Calu3 (cell line): ENCODE data around the gene RBM47. TPM values are rescaled to one million over a fixed set of nuclear protein-coding genes. Genes with fewer than 3 reads are reported as not detected.

Experiments used
- BruUV-seq: library from RNA; stranded (reverse); fragments of 400-500 nt; replicated peaks from 2 replicates; lab custom pipeline; 2021; lab: Mats Ljungman, UMichigan
- CTCF ChIA-PET: fragments of 300-600 bp; sonication (Branson Sonifier 250); formaldehyde crosslinking; loops from one replicate; lab custom pipeline; 2022; ENCODE audit warnings: antibody characterized with exemption; lab: Charles Lee
- DNase-seq: peaks from one replicate; pipeline ENCODE4 v3.0.0; 2022
- H3K27ac Mint-ChIP-seq: one replicate; pipeline ENCODE4 v1.8.0; 2022; ENCODE audit warnings: mixed read lengths; ENCODE audit not compliant: unreplicated experiment
- H3K27me3 Mint-ChIP-seq: one replicate; pipeline ENCODE4 v1.8.0; 2022; ENCODE audit warnings: mixed read lengths; ENCODE audit not compliant: unreplicated experiment
- H3K36me3 Mint-ChIP-seq: one replicate; pipeline ENCODE4 v1.8.0; 2022; ENCODE audit warnings: mild to moderate bottlenecking, moderate library complexity, mixed read lengths; ENCODE audit not compliant: insufficient read depth, unreplicated experiment
- H3K4me1 Mint-ChIP-seq: one replicate; pipeline ENCODE4 v1.8.0; 2022; ENCODE audit warnings: mild to moderate bottlenecking, low read depth, mixed read lengths; ENCODE audit not compliant: unreplicated experiment
- H3K4me3 Mint-ChIP-seq: one replicate; pipeline ENCODE4 v1.8.0; 2022; ENCODE audit warnings: mild to moderate bottlenecking, low read depth, moderate library complexity, mixed read lengths; ENCODE audit not compliant: unreplicated experiment
- H3K9me3 Mint-ChIP-seq: one replicate; pipeline ENCODE4 v1.8.0; 2022; ENCODE audit warnings: low read depth, mixed read lengths; ENCODE audit not compliant: unreplicated experiment
- CTCF ChIP-seq: fragments of 200-600 bp; IDR thresholded peaks from one replicate; pipeline ENCODE4 v1.8.0; 2022; ENCODE audit warnings: antibody characterized with exemption; ENCODE audit not compliant: unreplicated experiment
- intact Hi-C: fragments of 100-400 bp; cut with micrococcal nuclease; formaldehyde crosslinking; loops from one replicate; pipeline ENCODE4 v1.10.0; 2022; ENCODE audit not compliant: unreplicated experiment
- total RNA-seq: library from RNA; stranded (reverse); gene quantifications from 2 replicates; pipeline ENCODE4 v1.2.3, GENCODE V29; 2022

RBM47 gene
- total RNA-seq, 1 experiment from 2014 or later: 86.6 TPM

- Mint-ChIP-seq H3K36me3 (peaks cover 32% of the 10 kb centered on the region), H3K4me3 (no peak overlapping the region), H3K27ac (no peak overlapping the region), H3K9me3 (no peaks in the 10 kb centered on the region), H3K27me3 (no peaks in the 10 kb centered on the region), H3K4me1 (peaks cover 36% of the 10 kb centered on the region)
- BruUV-seq: no TSS peak
- TF ChIP-seq CTCF: no peak
- no peak for DNase-seq
- CTCF ChIA-PET: interaction anchor here (0.6 kb wide), 1 partner anchor 610 kb away, joined by 4 read pairs; no protein-coding TSS in a partner anchor
- intact Hi-C loops: no loop called here
Observed at GRCh38 chr4:40419231-40419912, 210.3 kb downstream of the RBM47 start.

- Mint-ChIP-seq H3K36me3 (peaks cover 29% of the 10 kb centered on the region), H3K27me3 (no peaks in the 10 kb centered on the region), H3K4me3 (no peak overlapping the region), H3K27ac (peak overlapping the region; percentile 53), H3K4me1 (peaks cover 33% of the 10 kb centered on the region), H3K9me3 (no peaks in the 10 kb centered on the region)
- CTCF ChIA-PET: interaction anchor here (0.6 to 0.7 kb wide), 2 partner anchors 102 to 610 kb away, joined by 3 to 4 read pairs; no protein-coding TSS in a partner anchor
- DNase-seq: no peak
- no TSS peak for BruUV-seq
- intact Hi-C loops: no loop called here
- no peak for TF ChIP-seq CTCF
Observed at GRCh38 chr4:40418430-40419230, 211.0 kb downstream of the RBM47 start.

- intact Hi-C loops: no loop called here
- DNase-seq: no peak
- BruUV-seq: TSS peak; percentile 21
- TF ChIP-seq CTCF: no peak
- Mint-ChIP-seq H3K27me3 (no peaks in the 10 kb centered on the region), H3K27ac (peak overlapping the region; percentile 53), H3K4me3 (no peak overlapping the region), H3K36me3 (peaks cover 26% of the 10 kb centered on the region), H3K9me3 (no peaks in the 10 kb centered on the region), H3K4me1 (peaks cover 29% of the 10 kb centered on the region)
- CTCF ChIA-PET: no interaction called here
Observed at GRCh38 chr4:40417941-40418340, 211.7 kb downstream of the RBM47 start.

GRCh38 chr4:40414673-40415072, 215.0 kb downstream of the RBM47 start:
- H3K4me1 Mint-ChIP-seq: peaks cover 20% of the 10 kb centered on the region
- no peak overlapping the region for H3K27ac Mint-ChIP-seq
- peaks cover 11% of the 10 kb centered on the region for H3K36me3 Mint-ChIP-seq
- H3K27me3 Mint-ChIP-seq: no peaks in the 10 kb centered on the region
- intact Hi-C loops: no loop called here
- BruUV-seq: no TSS peak
- H3K4me3 Mint-ChIP-seq: no peak overlapping the region
- CTCF ChIA-PET: no interaction called here
- DNase-seq: no peak
- TF ChIP-seq CTCF: no peak
- H3K9me3 Mint-ChIP-seq: no peaks in the 10 kb centered on the region
